ENCODE results near the gene LMNTD2.

Gene LMNTD2

GRCh38 chr11:551131-551530 lies 9.4 kb downstream of the LMNTD2 start:
- DNase-seq: no peak

GRCh38 chr11:550746-551085 lies 9.8 kb downstream of the LMNTD2 start:
- DNase-seq: no peak

DNA sequence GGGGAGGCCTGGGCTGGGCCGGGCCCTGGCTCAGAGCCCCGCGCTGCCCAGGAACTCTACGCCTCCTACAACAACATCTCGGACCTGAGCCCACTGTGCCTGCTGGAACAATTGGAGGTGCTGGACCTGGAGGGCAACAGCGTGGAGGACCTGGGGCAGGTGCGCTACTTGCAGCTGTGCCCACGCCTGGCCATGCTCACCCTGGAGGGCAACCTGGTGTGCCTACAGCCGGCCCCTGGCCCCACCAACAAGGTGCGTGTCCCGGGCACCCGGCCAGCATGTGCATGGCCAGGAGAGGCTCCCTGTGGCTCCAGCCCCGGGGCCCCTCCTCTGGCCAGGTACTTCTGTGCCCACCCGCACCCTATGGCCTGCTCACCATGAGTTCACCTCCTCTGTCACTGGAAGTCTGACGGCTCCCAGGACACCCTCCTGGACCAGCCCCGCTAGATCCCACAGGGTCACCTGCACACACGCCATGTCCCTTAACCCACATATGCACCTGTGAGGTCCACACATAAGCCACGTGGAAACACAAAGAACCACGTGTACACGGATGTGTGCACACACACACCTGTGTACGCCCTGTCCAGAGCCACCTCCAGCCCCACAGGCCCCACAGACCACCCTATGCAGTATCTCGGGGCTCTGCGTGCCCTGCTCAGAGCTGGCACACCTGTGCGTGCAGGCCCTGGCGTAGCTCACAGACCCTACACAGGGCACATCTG lies 10.4 kb downstream of the LMNTD2 start:
- DNase-seq: no peak

DNA sequence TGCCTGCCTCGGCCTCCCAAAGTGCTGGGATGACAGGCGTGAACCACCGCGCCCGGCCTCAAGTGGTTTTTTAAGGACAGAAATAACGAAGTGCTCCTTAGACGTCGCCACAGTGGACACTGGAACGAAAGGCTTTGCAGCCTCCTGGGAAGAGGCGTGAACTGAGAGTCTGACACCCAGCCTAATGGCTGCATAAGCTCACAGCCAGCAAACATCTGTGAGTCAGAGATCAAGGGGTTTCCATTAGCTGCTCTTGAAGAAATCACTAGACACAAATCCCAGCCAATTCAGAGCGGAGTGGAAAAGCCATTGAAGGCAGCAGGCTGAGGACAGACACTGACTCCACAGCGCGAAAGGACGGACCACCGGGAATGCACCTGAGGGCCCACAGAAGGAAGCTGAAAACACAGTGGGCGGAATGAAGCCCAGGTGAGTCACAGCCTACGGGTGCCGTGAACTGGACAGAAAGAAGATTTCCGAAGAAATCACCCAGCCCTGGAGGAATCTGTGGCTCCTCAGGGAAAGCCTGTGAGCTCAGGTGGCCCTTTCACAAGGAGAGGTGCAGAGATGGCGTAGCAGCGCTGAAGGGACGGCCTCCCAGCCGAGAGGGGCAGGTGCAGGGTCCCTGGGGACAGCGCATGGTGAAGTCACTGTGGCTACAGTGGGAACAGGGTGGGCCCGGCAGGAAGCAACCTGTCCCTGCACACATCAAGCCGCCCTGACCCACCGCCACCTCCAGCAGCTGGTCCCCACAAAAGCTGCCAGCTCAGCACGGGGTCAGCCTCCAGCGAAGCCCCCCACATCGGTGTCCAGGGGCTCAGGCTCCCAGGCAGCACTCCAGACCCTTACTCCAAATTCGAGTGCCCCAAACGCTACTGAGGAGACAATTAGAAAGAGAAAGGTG lies 11.6 kb downstream of the LMNTD2 start:
- no peak for DNase-seq

GRCh38 chr11:545171-545570 lies 15.4 kb downstream of the LMNTD2 start:
- no peak for DNase-seq

GRCh38 chr11:544817-545166 lies 15.7 kb downstream of the LMNTD2 start:
- no peak for DNase-seq

- DNase-seq: no peak
Measured at GRCh38 chr11:541433-541885, 19.1 kb downstream of the LMNTD2 start.

- no peak for DNase-seq
Measured at GRCh38 chr11:540583-541432, 19.7 kb downstream of the LMNTD2 start.

DNA sequence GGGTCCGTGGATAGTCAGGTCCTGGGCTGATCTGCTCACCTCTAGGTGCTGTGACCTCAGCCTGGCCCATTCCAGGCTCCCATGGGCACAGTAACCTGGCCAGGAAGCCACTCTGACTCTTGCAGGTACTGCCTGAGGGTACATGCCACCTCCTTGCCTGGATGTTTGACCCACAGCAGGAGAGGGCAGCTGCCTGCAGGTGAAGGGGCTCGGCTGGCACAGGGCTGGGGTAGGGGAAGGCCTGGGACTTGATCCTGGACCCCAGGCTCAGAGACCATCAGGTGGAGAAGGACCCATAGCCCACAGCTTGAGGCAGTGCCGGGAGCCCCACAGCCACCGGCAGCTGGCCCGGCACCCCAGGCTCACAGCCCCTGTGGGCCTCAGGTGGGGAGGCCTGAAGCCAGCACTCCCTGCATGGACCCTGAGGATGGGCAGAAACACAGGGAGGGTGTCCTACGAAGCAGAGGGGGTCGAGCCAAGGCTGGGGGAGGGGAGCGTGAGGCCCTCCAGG lies 20.5 kb downstream of the LMNTD2 start:
- DNase-seq: no peak

GRCh38 chr11:538431-539051 lies 22.0 kb downstream of the LMNTD2 start:
- DNase-seq: no peak

DNA sequence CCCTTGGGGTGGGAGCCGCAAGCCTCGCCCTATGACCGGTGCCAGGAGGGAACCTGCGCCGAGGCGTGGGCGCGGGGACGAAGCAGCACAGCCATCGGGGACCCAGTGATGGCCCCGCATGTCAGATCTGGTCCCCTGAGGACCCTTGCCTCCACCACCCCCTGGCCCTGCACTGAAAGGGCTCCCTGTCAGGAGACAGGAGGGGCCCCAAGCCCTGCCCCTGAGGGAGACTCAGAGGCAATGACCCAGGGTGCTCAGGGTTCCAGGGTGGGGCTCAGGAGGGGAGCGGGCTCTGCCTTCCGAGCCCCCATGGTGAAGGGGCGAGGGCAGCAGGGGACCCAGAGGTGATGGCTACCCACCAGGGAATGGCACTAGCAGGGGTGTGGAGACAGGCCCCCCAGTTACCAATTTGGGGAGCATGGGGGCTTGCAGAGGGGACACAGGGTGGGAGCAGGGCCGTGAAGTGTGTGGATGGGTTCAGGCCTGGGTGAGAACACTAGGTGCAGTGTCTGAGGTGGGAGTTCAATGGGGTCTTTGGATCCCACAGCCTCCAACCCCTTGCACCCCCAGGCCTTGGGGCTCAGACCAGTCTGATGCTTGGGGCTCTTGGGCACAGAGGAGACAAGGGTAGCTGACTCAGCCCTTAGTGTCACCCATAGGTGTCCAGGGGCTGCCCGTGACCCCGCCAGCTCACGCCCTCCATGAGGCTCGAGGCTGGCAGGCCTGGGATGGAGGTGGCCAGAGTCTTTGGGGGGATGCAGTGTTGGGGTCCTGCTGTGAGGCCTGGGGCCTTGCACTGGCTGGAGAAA lies 22.7 kb downstream of the LMNTD2 start:
- no peak for DNase-seq

DNA sequence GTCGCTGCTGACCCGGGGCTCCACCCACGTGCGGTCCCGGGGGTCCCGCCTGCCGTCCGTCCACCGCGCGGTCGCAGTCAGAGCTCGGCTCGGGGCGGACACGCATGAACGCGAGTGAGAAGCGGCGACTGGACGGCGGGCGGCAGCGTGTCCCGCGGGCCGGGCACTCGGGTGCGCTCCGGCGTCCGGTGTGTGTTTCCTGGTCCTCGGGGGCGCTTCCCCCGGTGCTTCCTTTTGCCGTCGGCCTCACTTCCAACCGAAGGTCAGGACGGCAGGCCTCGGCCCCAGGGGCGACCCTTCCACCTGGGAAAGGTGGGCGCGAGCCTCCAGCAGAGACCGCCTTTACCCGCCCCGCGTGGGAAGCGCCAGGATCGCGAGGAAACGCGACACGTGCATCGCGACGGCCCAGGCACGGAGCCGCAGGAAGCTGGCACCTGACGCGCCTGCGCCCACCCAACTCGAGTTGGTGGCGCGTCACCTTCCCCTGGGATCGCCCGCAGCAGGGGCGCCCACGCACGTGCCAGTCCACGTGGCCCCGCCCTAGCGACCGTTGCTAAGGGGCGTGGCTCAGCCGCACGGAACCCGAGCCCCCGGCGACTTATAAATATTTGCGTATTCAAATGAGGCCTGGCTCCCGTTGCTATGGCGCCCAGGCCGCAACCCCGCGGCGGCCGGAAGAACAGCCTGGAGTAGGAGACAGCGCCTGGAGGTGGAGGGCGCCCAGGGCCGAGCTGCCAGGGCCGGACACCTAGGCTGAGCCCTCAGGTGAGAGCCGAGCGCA lies 23.5 kb downstream of the LMNTD2 start, which contains the start of gene LRRC56:
Gene LRRC56 (plus strand): TSS at position 687 of the 781 bp plus-strand sequence. CDS start 3,158 bp downstream, outside the sequence.
- DNase-seq: no peak

- DNase-seq: peak; percentile 86
Measured at GRCh38 chr11:535519-536454, 24.8 kb downstream of the LMNTD2 start, which contains the start of gene HRAS. HRAS (minus strand) TSS chr11:535576.

DNA sequence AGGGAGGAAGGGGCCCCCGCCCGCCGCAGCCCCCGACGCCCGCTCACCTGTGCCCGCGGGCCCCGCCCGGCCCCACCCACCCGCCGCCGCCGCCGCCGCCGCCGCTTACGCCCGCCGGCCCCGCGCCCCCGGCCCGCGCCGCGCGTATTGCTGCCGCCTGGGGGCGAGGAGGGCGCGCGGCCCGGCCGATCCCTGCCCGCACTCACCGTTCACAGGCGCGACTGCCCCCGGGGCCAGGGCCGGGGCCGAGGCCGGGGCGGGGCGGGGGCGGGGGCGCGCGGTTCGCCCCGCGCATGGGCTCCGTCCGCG lies 25.4 kb downstream of the LMNTD2 start:
- no peak for DNase-seq

DNA sequence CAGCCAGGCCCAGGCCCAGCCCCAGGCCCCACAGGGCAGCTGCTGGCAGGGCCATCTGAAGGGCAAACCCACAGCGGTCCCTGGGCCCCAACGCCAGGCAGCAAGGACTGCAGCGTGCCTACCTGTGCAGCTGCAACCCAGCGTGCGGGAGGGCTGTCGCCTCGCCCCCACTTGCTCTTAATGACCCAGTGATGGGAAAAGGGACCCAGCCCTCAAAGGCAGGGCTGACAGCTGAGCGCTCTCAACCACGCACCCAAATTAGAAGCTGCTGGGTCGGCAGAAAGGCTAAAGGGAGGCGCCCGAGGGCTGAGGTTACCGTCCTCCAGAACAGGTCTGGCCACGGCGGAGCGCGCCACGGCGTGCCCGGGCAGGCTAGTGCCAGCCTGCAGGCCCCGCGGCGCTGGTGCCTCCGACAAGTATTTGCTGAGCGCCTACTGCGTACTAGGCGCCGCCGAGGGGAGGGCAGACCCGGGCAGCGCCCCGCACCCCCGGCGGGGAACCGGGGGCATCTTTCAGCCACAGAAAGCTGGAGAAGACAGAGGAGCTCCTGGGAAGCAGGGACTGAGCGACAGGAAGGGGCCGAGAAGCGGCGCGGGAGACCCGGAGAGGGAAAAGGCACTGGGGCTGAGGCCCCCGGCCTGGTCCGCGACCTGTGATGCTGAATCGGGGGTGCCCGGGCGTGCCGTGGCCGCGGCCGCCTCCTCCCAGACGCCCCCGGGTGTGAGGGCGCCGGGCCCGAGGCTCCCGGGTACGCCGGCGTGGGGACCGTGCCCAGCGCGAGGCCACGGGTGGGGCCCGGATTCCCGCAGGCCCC lies 25.9 kb downstream of the LMNTD2 start:
- no peak for DNase-seq

GRCh38 chr11:533586-534395 lies 26.7 kb downstream of the LMNTD2 start:
- DNase-seq: no peak

- no peak for DNase-seq
Measured at GRCh38 chr11:532986-533585, 27.5 kb downstream of the LMNTD2 start.
